HG03565 (cell line): ENCODE results near the gene AFAP1L1.

Experiments
- ATAC-seq: cut with Tn5 transposase; IDR thresholded peaks from one replicate; pipeline ENCODE4 v1.9.1; 2021; ENCODE audit warnings: mild to moderate bottlenecking, moderate library complexity; ENCODE audit not compliant: unreplicated experiment

Gene AFAP1L1

DNA sequence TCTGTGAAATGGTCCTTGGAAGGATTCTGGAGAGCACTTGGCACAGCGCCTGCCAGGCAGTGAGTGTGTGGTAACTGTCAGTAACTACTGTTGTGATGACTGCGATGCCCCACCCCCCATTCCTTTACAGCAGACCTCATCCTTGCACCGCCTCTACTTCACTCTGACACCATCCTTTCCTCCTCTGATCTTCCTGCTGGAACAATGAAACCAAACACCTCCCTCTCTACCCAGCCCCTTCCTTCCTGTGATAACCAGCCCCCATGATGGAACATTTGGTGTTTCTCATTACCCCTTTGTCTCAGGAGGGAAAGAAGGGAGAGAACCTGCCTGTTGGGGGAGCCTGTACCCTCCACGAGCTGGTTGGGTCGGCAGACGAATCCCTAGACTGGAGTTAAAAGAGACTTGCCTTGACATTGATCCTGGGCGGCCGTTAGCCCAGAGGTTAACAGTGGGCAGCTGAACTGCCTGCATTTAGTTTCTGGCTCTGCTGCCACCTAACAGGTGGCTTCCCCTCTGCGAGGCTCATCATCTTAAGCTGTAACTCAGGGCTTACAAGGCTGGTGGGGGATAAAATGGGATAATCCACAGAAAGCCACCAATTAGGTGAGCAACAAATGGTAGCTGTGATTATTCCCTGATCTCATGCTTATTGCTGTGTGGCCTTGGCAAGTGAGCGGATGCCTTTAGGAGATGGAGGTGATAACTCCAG is 39.4 kb downstream of the AFAP1L1 start:
- no peak for ATAC-seq

DNA sequence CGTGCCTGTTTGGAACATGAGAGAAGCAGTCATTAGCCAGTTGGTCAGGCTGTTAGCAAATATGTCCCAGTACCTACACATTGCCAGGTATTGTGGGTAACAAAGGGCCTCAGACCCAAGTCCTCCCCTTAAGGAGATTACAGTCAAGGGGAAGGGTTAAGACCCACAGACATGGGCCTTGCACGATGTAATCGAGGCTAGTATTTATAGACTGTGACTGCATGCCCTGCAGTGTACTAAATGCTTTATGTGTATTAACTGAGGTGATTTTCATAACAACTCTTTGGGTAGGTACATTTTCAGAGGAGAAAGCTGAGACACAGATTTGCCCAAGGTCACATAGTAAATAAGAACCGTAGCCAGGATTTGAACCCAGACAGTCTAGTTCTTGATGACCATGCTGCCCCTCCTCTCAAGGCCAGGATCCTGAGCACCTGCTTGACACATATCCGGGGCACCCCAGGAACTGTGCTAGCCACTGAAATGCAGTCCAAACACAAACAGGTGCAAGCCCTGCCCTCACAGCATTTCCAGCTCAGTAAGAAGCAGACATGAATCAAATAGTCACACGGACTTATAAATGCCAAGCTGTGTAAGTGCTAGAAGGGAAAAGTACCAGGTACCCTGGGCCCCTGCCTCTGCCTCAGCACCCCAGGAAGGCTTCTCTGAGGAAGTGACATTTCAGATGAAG is 41.6 kb downstream of the AFAP1L1 start:
- no peak for ATAC-seq

DNA sequence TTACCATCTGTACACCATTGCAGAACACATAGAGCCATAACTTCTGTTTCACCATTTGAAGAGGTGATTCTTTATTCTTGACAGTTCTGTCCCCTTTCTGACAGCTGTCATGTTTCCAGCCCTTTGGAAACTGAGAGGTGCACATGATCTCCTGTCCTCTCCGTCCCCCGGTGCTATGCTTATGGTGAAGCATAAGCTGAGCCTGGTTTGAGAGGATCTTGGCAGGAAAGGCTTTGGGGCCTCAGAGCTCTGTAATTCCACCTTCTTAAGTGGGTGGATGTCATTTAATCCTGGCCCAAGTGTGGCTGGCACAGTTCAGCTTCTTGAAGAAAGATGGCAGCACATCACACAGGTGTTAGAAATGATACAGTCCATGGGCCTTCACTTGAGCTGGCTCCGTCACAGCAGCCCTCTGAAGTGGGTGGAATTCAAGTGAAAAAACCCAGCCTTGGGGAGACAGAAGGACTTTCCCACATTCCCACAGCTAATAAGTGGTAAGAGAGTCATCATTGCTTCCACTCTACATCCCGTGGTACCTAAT is 43.0 kb downstream of the AFAP1L1 start:
- no peak for ATAC-seq

DNA sequence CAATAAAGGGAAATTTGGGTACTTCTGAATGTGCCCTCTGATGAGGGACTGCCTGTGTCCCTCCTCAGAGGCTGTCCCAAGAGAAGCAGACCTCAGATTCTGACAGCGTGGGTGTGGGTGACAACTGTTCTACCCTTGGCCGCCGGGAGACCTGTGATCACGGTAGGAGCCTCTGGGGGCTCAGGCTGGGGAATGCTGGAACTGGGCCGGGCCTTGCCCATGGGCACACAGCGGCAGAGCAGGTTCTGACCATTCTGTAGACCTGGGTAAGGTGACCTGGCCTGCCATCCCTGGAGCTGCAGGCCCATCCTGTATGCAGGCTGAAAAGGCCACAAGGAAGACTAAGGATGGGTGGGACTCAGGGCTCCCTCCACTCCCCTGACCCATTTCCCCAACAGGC is 44.1 kb downstream of the AFAP1L1 start:
- no peak for ATAC-seq

DNA sequence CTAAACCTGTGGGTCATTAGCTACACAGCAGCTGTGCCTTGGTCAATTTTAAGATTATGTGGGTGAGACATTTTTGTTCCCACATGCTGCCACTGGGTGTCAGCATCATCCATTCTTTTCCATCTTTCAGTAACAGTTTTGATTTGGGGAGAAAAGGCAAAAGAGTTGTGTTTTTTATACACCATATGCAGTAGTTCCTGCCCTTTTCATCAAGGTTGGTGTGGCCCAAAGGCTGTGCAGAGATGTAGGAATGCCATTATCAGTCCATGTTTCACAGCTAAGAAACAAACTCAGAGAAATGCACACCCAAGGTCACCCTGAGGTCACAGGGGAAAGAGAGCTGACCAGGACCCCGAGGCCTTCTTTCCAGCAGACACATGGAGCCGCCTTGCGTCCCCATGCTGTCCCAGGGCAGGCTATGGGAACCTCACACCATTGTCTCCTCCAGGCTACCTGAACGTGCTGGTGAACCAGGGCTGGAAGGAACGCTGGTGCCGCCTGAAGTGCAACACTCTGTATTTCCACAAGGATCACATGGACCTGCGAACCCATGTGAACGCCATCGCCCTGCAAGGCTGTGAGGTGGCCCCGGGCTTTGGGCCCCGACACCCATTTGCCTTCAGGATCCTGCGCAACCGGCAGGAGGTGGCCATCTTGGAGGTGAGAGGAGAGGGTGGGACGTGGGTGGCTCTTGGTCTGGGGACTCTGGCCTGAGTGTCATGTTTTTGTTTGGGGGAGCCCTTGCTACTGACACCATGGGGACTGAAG is 45.8 kb downstream of the AFAP1L1 start:
- peak; percentile 71 for ATAC-seq

DNA sequence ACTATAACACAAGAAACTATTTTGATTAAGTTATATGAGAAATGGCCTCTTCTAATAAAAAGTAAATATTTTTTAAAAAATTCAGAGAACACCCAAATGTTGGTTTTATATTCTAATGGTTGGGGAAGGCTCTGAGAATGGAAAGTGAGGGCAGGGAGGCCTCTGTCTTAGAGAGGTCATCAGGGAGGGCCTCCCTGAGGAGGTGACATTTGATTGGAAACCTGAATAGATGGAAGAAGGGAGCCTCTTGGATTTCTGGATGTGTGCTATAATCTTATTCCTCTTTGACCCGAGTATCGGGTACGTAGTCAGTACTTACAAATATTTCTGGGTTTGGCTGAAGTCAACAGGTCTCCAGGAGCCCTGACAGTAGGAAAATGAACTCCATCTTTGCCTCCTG is 47.5 kb downstream of the AFAP1L1 start:
- ATAC-seq, result no peak

DNA sequence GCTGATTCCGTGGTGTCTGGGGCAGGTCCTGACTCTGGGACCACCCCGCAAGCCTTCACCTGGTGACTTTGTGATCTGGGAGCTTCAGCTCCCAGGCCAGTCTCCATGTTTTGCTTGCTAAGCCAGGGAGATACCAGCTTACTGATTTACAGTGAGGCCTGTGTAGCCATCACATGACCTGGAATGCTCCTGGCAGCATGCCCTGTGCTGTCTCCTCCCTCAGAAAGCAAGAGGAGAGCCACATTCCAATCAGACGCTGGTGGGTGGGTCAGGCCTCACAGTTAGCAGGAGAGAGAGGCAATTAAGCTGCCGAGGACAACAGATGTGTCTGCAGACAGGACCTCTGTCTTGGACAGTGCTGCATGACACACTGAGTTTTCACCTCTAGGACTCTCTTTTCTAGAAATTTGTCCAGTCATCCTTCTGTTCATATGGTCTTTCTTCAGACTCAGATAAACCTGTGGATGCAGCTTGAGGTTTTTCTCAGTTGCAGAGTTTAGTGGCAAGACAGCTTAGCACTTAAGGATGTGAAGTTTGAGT is 49.2 kb downstream of the AFAP1L1 start:
- no peak for ATAC-seq

DNA sequence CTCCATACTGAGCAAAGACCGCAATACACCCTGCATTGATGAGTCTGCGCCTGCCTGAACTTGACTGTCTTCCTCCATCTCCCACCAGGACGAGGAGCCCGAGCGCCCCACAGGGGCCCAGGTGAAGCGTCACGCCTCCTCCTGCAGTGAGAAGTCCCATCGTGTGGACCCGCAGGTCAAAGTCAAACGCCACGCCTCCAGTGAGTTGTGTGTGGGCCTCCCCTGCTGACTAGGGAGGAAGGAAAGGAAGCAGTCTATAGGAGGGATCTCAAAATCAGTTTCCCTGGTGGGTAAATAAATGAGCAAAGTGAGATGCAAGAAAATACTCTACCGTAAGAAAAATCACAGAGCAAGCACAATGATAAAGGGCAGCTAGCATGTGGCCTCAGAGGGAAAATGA is 50.9 kb downstream of the AFAP1L1 start:
- ATAC-seq, result no peak

DNA sequence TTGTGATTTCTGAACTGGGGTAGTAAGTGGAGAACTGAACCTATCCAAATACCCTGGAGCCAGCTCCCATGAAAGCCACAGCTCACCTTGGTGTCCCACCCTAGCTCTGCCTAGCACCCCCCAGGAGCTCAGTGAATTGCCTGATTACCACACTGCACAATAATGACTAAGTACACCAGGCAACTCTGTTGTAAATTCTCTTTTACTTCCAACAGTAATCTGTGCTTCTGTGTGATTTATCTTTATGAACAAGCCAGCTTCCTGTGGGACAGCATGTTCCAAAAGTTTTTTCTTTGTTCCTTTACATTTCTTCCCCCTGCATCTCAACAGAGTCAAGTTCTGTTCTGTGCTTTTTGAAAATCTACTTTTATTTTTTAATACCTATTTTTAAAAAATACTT is 51.6 kb downstream of the AFAP1L1 start:
- ATAC-seq, result no peak

DNA sequence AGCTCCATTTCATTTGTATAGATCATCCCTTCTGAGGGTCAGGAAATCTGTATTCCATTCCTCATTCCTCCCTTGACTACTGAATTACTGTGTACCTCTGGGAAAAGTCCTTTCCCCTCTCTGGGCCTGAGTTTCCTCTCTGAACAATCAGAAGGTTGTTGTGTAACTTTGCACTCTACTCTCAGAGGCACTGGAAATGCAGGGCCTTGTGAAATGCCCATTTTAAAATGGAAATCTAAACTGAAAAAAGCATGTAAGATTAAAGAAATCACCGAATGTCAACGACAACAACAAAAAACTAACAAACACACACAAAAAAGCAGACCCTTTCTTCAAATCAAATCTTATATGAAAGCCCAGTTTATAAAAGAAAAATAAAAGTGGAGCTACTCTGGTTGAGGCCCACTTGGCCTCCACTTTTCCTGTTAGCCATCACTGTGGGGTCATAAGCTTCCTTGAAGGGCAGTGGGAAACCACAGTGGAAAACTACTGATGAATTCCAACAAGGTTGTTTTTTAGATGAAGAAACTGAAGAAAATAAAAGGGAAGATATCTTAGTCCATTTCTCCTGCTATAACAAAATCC is 52.1 kb downstream of the AFAP1L1 start:
- no peak for ATAC-seq

DNA sequence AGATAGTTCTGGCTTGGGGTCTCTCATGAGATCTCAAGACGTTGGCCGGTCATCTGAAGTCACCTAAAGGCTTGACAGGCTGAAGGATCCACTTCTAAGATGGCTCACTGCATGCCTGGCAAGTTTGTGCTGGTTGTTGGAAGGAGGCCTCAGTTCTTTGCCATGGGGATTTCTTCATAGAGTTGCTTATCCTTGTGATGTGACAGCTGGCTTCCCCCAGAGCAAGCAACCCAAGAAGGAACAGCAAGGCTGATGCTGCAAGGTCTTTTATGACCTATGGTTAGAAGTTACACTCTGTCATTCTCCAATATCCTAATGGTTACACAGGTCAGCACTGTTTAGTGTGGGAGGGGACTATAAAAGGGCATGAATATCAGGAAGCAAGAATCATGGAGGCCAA is 53.0 kb downstream of the AFAP1L1 start:
- ATAC-seq, result no peak

DNA sequence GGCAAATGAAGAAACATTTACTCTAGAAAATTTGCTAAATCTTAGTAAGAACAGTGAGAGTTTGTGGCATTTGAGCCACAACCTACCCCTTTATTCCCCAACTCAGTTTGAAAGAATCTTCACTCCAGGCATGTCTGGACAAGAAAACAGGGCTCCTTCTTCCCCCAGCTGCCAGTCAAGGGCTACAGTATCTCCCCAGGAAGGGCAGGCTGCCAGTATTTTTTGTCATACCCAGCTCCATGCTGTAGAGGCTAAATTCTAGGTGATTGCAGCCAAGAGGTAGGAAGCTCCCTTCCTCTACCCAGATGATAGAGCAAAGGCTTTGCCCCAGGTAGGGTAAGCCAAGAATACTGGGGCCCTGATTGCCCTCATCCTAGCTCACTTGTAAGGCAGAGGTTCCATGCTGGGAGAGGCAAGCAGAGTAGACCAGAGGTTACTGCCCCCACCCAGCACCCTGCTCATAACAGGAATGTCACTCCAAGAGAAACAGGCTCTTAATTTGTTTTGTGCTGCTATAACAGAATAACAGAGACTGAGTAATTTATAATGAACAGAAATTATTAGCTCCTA is 53.6 kb downstream of the AFAP1L1 start:
- no peak for ATAC-seq

DNA sequence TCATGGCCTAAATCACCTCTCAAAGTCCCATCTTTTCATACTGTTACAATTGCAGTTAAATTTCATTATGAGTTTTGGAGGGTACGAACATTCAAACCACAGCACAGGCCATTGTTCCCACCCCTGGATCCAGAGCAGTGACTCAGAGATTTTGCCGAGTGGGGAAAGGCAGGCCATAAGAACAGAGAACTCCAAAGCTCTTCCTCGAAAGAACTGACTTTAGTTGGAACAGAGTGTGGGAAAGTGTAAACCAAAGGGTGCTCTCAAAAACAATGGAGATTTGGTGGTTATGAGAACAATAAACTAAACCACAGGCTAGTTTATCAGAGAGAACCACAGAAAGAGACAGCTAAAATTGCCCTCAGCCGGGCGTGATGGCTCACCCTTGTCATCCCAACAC is 54.2 kb downstream of the AFAP1L1 start:
- no peak for ATAC-seq

DNA sequence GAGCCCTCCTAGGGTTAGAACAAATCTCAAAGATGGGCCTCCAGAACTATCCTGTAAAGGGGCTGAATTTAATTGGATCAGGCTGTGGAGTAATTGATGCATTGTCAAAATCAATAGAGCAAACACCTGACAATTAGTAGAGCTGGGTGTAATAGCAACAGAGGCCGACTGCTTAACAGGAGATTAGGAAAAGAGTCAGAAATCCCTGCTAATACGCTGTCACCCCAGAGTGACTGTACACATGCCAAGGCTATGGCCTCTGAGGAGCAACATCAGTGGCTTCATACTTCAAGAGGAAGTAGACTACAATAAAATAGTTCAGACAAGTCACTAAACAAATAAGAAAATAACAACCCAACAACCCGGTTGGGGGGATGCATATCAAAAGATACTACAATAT is 55.0 kb downstream of the AFAP1L1 start:
- no peak for ATAC-seq

DNA sequence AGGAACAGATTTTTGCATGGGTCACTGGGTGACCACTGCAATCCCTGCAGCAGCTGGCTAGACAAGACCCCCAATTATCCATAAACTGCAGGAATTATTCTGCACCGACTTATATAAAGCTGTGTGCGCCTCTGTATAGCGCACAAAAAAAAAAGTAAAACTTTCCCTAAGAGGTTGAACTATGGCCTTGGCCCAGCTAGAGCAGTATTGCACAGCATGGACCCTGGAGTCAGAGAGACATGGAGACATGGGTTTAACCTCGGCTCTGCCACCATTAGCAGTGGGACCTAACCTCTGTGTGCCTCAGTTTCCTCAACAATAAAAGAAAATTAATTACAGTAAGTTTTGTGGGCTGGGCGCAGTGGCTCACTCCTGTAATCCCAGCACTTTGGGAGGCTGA is 56.5 kb downstream of the AFAP1L1 start:
- no peak for ATAC-seq

DNA sequence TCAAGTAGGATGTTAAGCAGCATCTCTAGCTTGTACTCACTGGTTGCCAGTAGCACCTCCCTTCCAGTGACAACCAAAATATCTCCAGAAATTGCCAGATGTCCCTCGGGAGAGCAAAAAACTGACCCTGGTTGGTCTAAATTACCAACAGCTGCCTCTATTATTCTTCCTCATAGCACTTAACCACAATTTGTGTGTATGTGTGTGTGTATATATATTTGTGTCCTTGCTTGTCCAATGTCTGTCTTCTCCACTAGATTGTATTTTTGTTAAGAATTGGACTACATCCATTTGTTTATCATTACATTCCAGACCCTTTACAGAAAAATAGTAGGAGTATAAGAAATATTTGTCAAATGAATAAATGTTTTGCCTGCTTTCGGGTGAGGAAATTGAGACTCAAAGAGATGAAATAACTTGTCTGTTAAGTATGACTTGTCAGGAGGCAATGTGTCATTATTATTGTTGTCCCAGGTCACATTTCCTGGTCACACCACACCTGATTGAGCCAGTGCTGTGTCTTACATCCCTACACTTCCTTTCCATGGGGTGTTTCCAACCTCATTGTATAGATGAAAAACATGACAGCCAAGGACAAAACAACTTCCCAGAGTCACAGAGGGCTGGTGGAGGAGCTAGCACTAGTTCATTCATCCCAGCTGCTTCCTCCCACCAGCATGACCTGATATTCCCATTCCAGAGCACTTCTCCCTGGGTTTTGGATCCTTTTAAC is 62.2 kb downstream of the AFAP1L1 start:
- no peak for ATAC-seq

DNA sequence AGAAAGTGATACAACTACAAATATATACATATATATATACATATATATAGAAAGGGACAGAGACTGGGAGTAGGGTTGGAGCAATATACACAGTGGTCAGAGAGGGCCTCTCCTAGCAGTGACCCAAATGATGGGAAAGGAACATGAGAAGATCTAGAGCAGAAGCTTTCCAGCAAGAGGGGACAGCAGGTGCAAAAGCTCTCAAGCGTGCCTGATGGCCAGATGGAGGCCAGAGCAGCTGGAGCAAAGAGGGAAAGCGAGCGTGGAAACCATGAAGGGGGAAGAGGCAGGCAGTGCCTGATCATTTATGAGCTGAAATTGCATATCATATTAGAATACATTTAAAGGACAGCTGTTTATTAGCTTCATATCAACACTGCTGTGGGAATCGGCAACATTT is 66.1 kb downstream of the AFAP1L1 start:
- ATAC-seq, result no peak

DNA sequence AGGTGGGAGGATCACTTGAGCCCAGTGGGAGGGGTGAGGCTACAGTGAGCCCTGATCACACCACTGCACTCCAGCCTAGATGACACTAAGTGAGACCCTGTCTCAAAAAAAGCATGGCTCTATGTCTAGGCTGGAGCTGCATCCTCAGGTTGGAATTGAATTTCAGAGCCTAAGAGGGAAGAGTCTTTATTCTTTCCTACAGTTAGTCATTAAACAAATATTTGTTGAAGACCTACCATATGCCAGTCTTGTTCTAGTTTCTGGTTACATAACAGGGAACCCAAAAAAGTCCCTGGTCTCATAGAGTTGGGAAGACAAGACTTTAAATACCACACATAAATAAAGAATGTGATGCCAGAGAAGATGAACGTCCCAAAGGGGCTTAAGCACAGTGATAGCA is 66.7 kb downstream of the AFAP1L1 start:
- no peak for ATAC-seq

DNA sequence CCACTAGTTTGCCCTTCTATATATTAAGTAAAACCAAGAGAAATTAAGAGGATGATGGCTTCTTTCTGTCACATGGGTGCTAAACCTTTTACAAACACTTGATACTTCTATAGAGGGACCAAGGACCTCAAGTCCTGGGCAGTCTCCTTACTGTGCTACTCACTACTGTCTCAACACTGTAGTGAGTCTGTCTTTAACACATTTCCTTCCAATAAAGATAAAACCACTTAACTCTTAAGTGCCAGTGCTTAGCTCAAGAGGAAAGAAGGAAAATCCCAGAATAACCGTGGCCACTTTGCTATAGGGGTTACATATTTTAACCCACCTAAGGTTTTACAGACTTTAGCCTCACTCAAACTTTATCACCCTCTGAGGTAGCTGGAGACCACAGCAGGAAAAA is 69.3 kb downstream of the AFAP1L1 start:
- ATAC-seq, result no peak

DNA sequence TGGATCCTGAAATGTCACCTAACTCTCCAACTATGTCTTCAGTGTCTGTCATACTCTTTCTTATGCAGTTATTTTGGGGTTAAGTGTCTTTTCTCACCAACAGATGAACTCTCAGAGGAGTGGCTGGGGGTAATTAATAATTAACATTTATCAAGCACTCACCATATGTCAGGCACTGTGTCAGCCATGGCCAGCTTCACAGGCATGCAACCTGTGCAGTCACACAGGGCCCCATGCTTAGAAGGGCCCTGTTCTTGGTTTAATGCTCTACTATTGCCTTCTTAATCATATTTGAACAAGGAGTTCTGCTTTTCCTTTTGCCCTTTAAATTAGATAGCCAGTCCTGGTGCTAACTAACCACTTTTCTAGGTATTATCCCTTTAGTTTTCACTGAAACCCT is 70.2 kb downstream of the AFAP1L1 start:
- ATAC-seq, result no peak
